ENCODE measurements around the gene UGT1A6. TPM values are rescaled to one million over a fixed set of nuclear protein-coding genes. Genes with fewer than 3 reads are reported as not detected.

Gene UGT1A6
- total RNA-seq, 4 donors from 2014 or later, result 13.5 to 40.2 (median 18.1) TPM

GRCh38 chr2:233674314-233674713, 18.4 kb upstream of the UGT1A6 start:
- H3K4me1 ChIP-seq, result no peaks in the 10 kb centered on the region

GRCh38 chr2:233674995-233675394, 17.7 kb upstream of the UGT1A6 start:
- Histone ChIP-seq H3K27ac (no peak overlapping the region), H3K4me3 (no peak overlapping the region), H3K9me3 (no peaks in the 10 kb centered on the region), H3K4me1 (no peaks in the 10 kb centered on the region), H3K27me3 (no peaks in the 10 kb centered on the region), H3K36me3 (no peaks in the 10 kb centered on the region)
- WGBS, 2 donors (ENCODE audit: low coverage in 1 of 2), result 71 to 78% methylated on average over 3 to 4 of the region's 4 CpGs
- DNase-seq, result no peak
- in situ Hi-C loops (cut with MboI; ENCODE audit: low pct_ligation_motif_present in 1 of 4, low pct_unique_long_range_greater_than_20kb in 1 of 4, low sequenced_read_pairs in 3 of 4), result no loop called here
- intact Hi-C loops (cut with DNase I; ENCODE audit: low total_unique reads), result no loop called here
- no peak for TF ChIP-seq POLR2AphosphoS5 (IDR thresholded peaks at IDR 0.05)
- no peak for TF ChIP-seq POLR2A (IDR thresholded peaks at IDR 0.05)
- TF ChIP-seq EP300 (IDR thresholded peaks at IDR 0.05; ENCODE audit: low read depth), result no peak
- peak in 1 of 5 experiments; percentile 9 for TF ChIP-seq CTCF (IDR thresholded peaks at IDR 0.05)

More at GRCh38 chr2:233674314-233674713, 18.4 kb upstream of the UGT1A6 start:
- Histone ChIP-seq H3K27ac (no peak overlapping the region), H3K4me3 (no peak overlapping the region), H3K36me3 (no peaks in the 10 kb centered on the region), H3K27me3 (no peaks in the 10 kb centered on the region), H3K9me3 (no peaks in the 10 kb centered on the region)
- in situ Hi-C loops (cut with MboI; ENCODE audit: low pct_ligation_motif_present in 1 of 4, low pct_unique_long_range_greater_than_20kb in 1 of 4, low sequenced_read_pairs in 3 of 4) (no loop called here), intact Hi-C loops (cut with DNase I; ENCODE audit: low total_unique reads) (no loop called here)
- TF ChIP-seq POLR2A (IDR thresholded peaks at IDR 0.05), result no peak
- no peak for TF ChIP-seq POLR2AphosphoS5 (IDR thresholded peaks at IDR 0.05)
- no peak for TF ChIP-seq CTCF (IDR thresholded peaks at IDR 0.05)
- no peak for TF ChIP-seq EP300 (IDR thresholded peaks at IDR 0.05; ENCODE audit: low read depth)
- WGBS, 2 donors (ENCODE audit: low coverage in 1 of 2), result 44 to 56% methylated on average over 1 of the region's 1 CpG
- no peak for DNase-seq

GRCh38 chr2:233676046-233676445, 16.6 kb upstream of the UGT1A6 start:
- no peaks in the 10 kb centered on the region for H3K4me1 ChIP-seq
- H3K27me3 ChIP-seq, result no peaks in the 10 kb centered on the region
- no peaks in the 10 kb centered on the region for H3K9me3 ChIP-seq
- in situ Hi-C loops (cut with MboI; ENCODE audit: low pct_ligation_motif_present in 1 of 4, low pct_unique_long_range_greater_than_20kb in 1 of 4, low sequenced_read_pairs in 3 of 4), result no loop called here
- no peaks in the 10 kb centered on the region for H3K36me3 ChIP-seq
- H3K27ac ChIP-seq, result no peak overlapping the region
- intact Hi-C loops (cut with DNase I; ENCODE audit: low total_unique reads), result no loop called here
- H3K4me3 ChIP-seq, result no peak overlapping the region
- TF ChIP-seq POLR2AphosphoS5 (IDR thresholded peaks at IDR 0.05) (no peak), POLR2A (IDR thresholded peaks at IDR 0.05) (no peak), EP300 (IDR thresholded peaks at IDR 0.05; ENCODE audit: low read depth) (no peak), CTCF (IDR thresholded peaks at IDR 0.05) (no peak)
- DNase-seq, result no peak
- 80 to 89% methylated on average over 1 to 2 of the region's 2 CpGs for WGBS, 2 donors (ENCODE audit: low coverage in 1 of 2)

- 48 to 51% methylated on average over 4 of the region's 4 CpGs for WGBS, 2 donors (ENCODE audit: low coverage in 1 of 2)
- intact Hi-C loops (cut with DNase I; ENCODE audit: low total_unique reads) (no loop called here), in situ Hi-C loops (cut with MboI; ENCODE audit: low pct_ligation_motif_present in 1 of 4, low pct_unique_long_range_greater_than_20kb in 1 of 4, low sequenced_read_pairs in 3 of 4) (no loop called here)
- Histone ChIP-seq H3K4me3 (no peak overlapping the region), H3K36me3 (no peaks in the 10 kb centered on the region), H3K9me3 (no peaks in the 10 kb centered on the region), H3K27ac (no peak overlapping the region), H3K4me1 (peaks cover 0 to 3% (median 1%) of the 10 kb centered on the region in 4 donors), H3K27me3 (no peaks in the 10 kb centered on the region)
- DNase-seq, result no peak
- TF ChIP-seq CTCF (IDR thresholded peaks at IDR 0.05) (no peak), POLR2AphosphoS5 (IDR thresholded peaks at IDR 0.05) (no peak)
Measured at GRCh38 chr2:233679196-233679595, 13.5 kb upstream of the UGT1A6 start.
